Stomach (tissue), 9 donors: ENCODE data around the gene SEZ6L. TPM values are rescaled to one million over a fixed set of nuclear protein-coding genes. Genes with fewer than 3 reads are reported as not detected.
"Not testable (repeated sequence)": the region's sequence is repeated elsewhere in the genome, so short reads cannot be mapped to it uniquely, and the experiment has no call there.

ENCODE experiments used
- DNase-seq, 2 donors: peaks; one replicate each; pipeline versions ENCODE4 v3.0.0 to v3.0.0-alpha.2; 2013 to 2019
- H3K27ac ChIP-seq, 5 donors: fragments of 200-600 bp in 4 of 5; sonication (generic) in 4 of 5; one replicate each; pipeline ENCODE4 v1.5.1; 2013 to 2019; ENCODE audit warnings: mild to moderate bottlenecking in 1 of 5, moderate library complexity in 1 of 5
- H3K27me3 ChIP-seq, 3 donors: fragments of 200-600 bp; sonication (generic); one replicate each; pipeline ENCODE4 v1.5.1; 2017 to 2019; ENCODE audit warnings: mixed run types in 1 of 3
- H3K36me3 ChIP-seq, 4 donors: fragments of 200-600 bp; sonication (generic); 1 replicate in 3 of 4; 2 replicates in 1 of 4; pipeline ENCODE4 v1.5.1; 2016 to 2019
- H3K4me1 ChIP-seq, 4 donors: fragments of 200-600 bp; sonication (generic); one replicate each; pipeline ENCODE4 v1.5.1; 2016 to 2019
- H3K4me3 ChIP-seq, 4 donors: fragments of 200-600 bp; sonication (generic) in 3 of 4; one replicate each; pipeline ENCODE4 v1.5.1; 2016 to 2019; ENCODE audit warnings: mild to moderate bottlenecking in 1 of 4
- H3K9me3 ChIP-seq, 4 donors: fragments of 200-600 bp; sonication (generic); one replicate each; pipeline ENCODE4 v1.5.1; 2016 to 2019
- CTCF ChIP-seq, 7 experiments: fragments of 450-650 bp in 4 of 7; fragments of 200-600 bp in 3 of 7; sonication (generic) in 3 of 7; IDR thresholded peaks; one replicate each; pipeline ENCODE4 v1.5.1; 2016 to 2019; ENCODE audit warnings: antibody characterized with exemption in 7 of 7, control low read depth in 2 of 7, mild to moderate bottlenecking in 1 of 7
- EP300 ChIP-seq: sonication (generic); formaldehyde crosslinking; IDR thresholded peaks from one replicate; pipeline ENCODE4 v1.6.1; 2017; ENCODE audit warnings: antibody characterized with exemption
- POLR2A ChIP-seq, 4 donors: fragments of 450-650 bp; IDR thresholded peaks; one replicate each; pipeline ENCODE4 v1.6.1; 2016; ENCODE audit warnings: antibody characterized with exemption in 4 of 4, control low read depth in 2 of 4, mild to moderate bottlenecking in 1 of 4, moderate library complexity in 1 of 4
- POLR2AphosphoS5 ChIP-seq, 3 donors: sonication (generic); formaldehyde crosslinking; IDR thresholded peaks; one replicate each; pipeline ENCODE4 v1.6.1; 2016; ENCODE audit warnings: antibody characterized with exemption in 3 of 3
- WGBS, 5 donors: extraction: QIAGEN DNeasy Blood & Tissue Kit in 3 of 5; methylation state at CpG; one replicate each; pipeline versions ENCODE4 v1.1.5 to v1.1.7; 2013 to 2018; 5-methylcytosine and 5-hydroxymethylcytosine counted together
- intact Hi-C: fragments of 100-400 bp; cut with DNase I; formaldehyde crosslinking; loops from one replicate; pipeline ENCODE4 v1.15.1; 2023; ENCODE audit warnings: low total_unique reads
- polyA plus RNA-seq, 3 donors: library from polyadenylated mRNA; stranded (reverse); fragments of 200-250 nt; gene quantifications; one replicate each; pipeline ENCODE4 v1.2.3, GENCODE V29; 2013
- total RNA-seq, 5 donors: library from RNA; depleted of rRNA; stranded (reverse); fragments of >200 nt; gene quantifications; one replicate each; pipeline versions ENCODE4 v1.1.0 to v1.2.3, GENCODE V29; 2014 to 2016
- donor health status: healthy with polysubstance abuse.
- donor health status: Bipolar disorder and iron deficiency.
- donor health status: healthy.

Gene SEZ6L
- total and polyA plus RNA-seq, 8 donors = 0.03 to 1.1 (median 0.06) TPM; not detected in 5

- no peak for DNase-seq
- intact Hi-C loops = no loop called here
- TF ChIP-seq POLR2AphosphoS5 (IDR thresholded peaks at IDR 0.05) (no peak), CTCF (IDR thresholded peaks at IDR 0.05) (no peak), EP300 (no peak), POLR2A (IDR thresholded peaks at IDR 0.05) (no peak)
- H3K36me3 ChIP-seq = no peaks in the 10 kb centered on the region
- WGBS, 5 donors = 74 to 87% (median 81%) methylated on average over 5 of the region's 5 CpGs
- no peak overlapping the region for H3K4me3 ChIP-seq
- peaks cover 0 to 28% (median 9%) of the 10 kb centered on the region in 3 donors for H3K27me3 ChIP-seq
- H3K4me1 ChIP-seq = no peaks in the 10 kb centered on the region
- no peaks in the 10 kb centered on the region for H3K9me3 ChIP-seq
- H3K27ac ChIP-seq = no peak overlapping the region
These were observed 232.5 kb downstream of the SEZ6L start for GRCh38 chr22:26401726-26402125.

- intact Hi-C loops = no loop called here
- no peak for DNase-seq
- TF ChIP-seq CTCF (IDR thresholded peaks at IDR 0.05) = no peak
- TF ChIP-seq EP300 = no peak
- no peak for TF ChIP-seq POLR2A (IDR thresholded peaks at IDR 0.05)
- TF ChIP-seq POLR2AphosphoS5 (IDR thresholded peaks at IDR 0.05) = no peak
- 23 to 30% (median 26%) methylated on average over 6 of the region's 6 CpGs for WGBS, 5 donors
- Histone ChIP-seq H3K9me3 (no peaks in the 10 kb centered on the region), H3K27me3 (peaks cover 0 to 28% (median 9%) of the 10 kb centered on the region in 3 donors), H3K27ac (no peak overlapping the region), H3K4me3 (no peak overlapping the region), H3K4me1 (no peaks in the 10 kb centered on the region), H3K36me3 (no peaks in the 10 kb centered on the region)
These were observed 235.7 kb downstream of the SEZ6L start for GRCh38 chr22:26404851-26405421.

- Histone ChIP-seq H3K4me1 (no peaks in the 10 kb centered on the region), H3K27me3 (peaks cover 0 to 32% (median 9%) of the 10 kb centered on the region in 3 donors), H3K9me3 (no peaks in the 10 kb centered on the region), H3K4me3 (no peak overlapping the region), H3K27ac (no peak overlapping the region), H3K36me3 (no peaks in the 10 kb centered on the region)
- WGBS, 5 donors = 76 to 88% (median 86%) methylated on average over 4 of the region's 4 CpGs
- no peak for DNase-seq
- intact Hi-C loops = no loop called here
- TF ChIP-seq POLR2A (IDR thresholded peaks at IDR 0.05) = no peak
- TF ChIP-seq CTCF (IDR thresholded peaks at IDR 0.05) = no peak
- TF ChIP-seq EP300 = no peak
- no peak for TF ChIP-seq POLR2AphosphoS5 (IDR thresholded peaks at IDR 0.05)
These were observed 236.9 kb downstream of the SEZ6L start for GRCh38 chr22:26406118-26406517.

- intact Hi-C loops = not testable (repeated sequence)
These were observed 239.4 kb downstream of the SEZ6L start for GRCh38 chr22:26408562-26409220.

More at GRCh38 chr22:26408562-26409220, 239.4 kb downstream of the SEZ6L start:
- not testable (repeated sequence) for H3K9me3 ChIP-seq, H3K4me1 ChIP-seq, H3K36me3 ChIP-seq, H3K27ac ChIP-seq, DNase-seq, H3K4me3 ChIP-seq
- WGBS, 5 donors = 90 to 91% (median 91%) methylated on average over 7 of the region's 7 CpGs
- H3K27me3 ChIP-seq = peaks cover 0 to 48% (median 9%) of the 10 kb centered on the region in 3 donors
